ENCODE data around the gene MYBL2.

Gene MYBL2

DNA sequence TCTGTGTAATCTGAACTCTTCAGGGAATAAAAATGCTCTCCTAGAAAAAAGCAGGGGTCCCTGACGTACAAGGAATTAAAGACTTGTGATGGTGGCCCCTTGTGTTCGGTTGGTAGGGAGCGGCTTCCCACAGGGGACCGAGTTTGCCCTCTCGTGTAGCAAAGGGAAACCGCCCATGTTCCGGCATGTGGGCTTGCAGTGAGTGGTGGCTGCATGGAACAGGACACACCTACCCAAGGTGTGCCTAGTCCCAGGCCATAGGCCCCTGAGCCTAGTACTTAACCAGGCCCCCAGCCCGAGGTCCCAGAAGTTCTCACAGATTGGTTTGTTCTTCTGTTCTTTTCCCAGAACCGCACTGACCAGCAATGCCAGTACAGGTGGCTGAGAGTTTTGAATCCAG lies 15.5 kb downstream of the MYBL2 start:
- DNase-seq (ENCODE audit: low spot score), result no peak

DNA sequence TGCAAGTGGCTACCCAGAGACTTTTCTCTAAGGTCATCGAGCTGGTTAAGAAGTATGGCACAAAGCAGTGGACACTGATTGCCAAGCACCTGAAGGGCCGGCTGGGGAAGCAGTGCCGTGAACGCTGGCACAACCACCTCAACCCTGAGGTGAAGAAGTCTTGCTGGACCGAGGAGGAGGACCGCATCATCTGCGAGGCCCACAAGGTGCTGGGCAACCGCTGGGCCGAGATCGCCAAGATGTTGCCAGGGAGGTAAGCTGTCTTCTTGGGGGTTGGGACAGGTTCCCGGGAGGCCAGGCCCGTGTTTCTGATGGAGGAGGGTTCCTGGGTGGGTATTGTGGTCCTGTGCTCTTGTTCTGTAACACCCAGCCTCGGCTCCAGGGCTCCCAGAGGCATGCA lies 19.9 kb downstream of the MYBL2 start:
- no peak for DNase-seq (ENCODE audit: low spot score)

DNA sequence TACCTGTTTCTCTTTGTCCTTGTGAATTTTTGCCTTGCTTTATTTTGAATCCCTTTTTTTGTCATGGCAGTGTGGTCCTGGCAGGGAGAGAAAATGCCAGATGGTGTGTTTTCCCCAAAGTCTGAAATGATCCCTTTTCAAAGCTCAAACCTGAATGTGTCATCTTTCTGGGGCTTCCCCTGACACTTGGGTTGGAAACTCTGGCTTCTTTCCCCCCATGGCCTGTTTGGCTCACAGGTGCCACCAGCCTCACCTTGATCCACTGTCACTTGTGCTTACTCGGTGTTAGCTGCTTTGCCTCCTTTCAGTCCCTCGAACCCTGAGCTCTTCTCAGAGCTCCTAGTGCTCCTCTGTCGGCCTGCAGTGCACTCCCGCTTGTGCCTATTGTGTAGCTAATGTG lies 22.3 kb downstream of the MYBL2 start:
- no peak for DNase-seq (ENCODE audit: low spot score)

DNA sequence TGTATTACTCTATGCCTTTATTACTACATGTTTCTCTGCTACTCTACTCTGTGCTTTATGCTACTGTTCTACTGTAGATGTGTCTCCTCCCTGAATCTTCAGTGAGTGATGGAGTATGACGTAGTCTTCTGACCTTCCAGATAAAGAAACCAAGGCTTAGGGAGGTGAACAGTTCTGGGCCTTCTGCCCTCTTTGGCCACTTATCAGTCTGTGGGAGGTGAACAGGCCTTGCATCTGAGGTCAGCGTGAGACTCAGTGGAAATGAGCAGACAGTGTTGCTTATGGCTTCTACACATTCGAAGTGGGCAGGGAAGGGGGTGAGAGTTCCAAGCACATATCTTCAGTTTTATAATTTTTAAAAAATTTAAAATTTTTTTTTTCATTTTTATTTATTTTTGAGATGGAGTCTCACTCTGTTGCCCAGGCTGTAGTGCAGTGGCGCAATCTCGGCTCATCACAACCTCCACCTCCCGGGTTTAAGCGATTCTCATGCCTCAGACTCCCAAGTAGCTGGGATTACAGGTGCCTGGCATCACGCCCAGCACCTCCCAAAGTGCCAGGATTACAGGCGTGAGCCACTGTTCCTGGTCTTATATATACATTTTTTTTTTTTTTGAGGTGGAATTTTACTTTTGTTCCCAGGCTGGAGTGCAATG lies 24.2 kb downstream of the MYBL2 start:
- no peak for DNase-seq (ENCODE audit: low spot score)

- DNase-seq (ENCODE audit: low spot score), result peak; percentile 20
Measured at GRCh38 chr20:43691928-43692524, 25.1 kb downstream of the MYBL2 start.

- no peak for DNase-seq (ENCODE audit: low spot score)
Measured at GRCh38 chr20:43694763-43695162, 27.8 kb downstream of the MYBL2 start.

DNA sequence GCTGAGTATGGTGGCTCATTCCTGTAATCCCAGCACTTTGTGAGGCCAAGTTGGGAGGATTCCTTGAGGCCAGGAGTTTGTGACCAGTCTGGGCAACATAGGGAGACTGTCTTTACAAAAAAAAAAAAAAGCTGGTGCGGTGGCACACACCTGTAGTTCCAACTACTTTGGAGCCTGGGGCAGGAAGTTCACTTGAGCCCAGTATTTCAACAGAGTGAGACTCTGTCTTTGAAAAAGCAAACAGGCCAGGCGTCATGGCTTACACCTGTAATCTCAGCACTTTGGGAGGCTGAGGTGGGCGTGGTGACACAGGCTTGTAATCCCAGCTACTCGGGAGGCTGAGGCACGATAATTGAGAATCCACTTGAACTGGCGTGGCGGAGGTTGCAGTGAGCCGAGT lies 28.7 kb downstream of the MYBL2 start:
- DNase-seq (ENCODE audit: low spot score), result no peak

DNA sequence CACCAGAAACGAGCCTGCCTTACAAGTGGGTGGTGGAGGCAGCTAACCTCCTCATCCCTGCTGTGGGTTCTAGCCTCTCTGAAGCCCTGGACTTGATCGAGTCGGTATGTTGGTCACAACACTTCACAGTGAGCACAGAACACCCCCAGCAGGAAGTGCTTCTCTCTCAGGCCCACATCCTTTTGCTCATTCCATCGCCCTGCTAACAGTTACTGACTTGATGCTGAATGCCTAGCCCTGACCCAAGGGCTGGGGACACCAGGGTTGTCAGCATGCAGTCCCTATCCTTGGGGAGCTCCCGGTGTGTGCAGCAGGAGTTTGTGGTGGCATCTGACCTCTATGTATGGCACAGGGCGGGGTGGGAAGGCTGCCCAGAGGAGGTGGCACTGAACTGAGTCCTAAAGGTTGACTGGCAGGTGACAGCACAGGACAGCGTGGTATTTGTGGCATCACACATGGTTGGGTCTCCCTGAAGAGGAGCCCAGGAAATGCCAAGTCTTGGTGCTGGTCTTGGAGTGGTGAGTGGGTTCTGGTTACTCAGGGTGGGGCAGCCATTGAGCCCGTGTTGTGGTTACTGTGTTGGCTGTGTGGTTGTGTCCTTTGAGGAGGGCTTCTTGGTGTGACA lies 33.1 kb downstream of the MYBL2 start:
- no peak for DNase-seq (ENCODE audit: low spot score)

GRCh38 chr20:43700627-43701026 lies 33.7 kb downstream of the MYBL2 start:
- no peak for DNase-seq (ENCODE audit: low spot score)

- DNase-seq (ENCODE audit: low spot score), result no peak
Measured at GRCh38 chr20:43702502-43702901, 35.6 kb downstream of the MYBL2 start.

DNA sequence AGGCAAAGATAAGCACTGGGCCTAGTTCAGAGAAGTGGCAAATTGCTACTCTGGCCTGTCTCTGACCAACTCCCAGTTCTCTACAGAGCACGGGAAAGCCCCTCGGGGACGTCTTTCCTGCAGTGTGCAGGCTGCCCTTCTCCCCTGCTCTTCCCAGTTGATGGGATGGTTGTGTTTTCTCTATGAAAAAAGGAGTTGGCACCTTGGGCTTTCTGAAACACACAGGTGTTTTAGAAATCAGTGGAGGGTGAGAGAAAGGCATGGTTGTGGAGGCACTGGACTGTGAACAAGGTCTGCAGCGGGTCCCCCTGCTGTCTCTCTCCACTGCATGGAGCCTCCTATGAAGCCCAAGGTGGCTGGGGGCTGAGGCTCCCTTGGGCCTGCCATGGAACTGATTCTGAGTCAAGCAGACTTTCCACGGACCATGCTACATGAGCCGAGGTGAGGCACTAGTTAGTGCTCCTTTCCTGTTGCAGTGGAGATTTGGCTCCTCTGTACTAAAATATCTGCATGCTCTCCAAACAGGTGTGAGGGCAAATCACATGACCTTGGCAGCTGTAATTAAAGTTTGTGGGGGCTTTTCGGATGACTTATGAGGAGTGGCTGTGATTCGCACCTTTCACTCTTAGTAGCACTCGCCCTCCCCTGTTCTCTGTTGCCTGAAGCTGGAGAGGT lies 43.6 kb downstream of the MYBL2 start:
- no peak for DNase-seq (ENCODE audit: low spot score)

DNA sequence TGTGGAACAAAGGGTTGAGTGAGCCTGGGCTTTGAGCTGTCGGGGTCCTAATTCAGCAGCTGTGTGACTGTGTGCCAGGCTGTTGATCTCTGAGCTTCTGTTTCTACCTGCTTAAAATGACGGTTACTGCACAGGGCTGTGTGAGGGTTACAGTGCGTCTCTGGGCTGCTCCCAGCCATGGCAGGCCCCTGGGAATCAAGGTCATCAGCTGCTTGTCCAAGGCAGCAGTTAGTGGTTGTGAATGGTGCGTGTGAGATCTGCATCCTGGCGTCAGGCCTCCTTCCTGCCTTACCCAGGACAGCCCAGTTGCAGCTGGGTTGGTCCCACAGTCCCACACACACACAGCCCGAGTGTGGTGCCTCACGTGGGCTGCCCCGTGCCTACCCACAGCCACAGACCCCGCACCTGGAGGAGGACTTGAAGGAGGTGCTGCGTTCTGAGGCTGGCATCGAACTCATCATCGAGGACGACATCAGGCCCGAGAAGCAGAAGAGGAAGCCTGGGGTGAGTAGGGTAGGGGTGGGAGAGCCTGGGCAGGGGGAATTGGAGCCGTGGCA lies 44.3 kb downstream of the MYBL2 start:
- no peak for DNase-seq (ENCODE audit: low spot score)

GRCh38 chr20:43715044-43715443 lies 48.1 kb downstream of the MYBL2 start:
- DNase-seq (ENCODE audit: low spot score), result no peak

DNA sequence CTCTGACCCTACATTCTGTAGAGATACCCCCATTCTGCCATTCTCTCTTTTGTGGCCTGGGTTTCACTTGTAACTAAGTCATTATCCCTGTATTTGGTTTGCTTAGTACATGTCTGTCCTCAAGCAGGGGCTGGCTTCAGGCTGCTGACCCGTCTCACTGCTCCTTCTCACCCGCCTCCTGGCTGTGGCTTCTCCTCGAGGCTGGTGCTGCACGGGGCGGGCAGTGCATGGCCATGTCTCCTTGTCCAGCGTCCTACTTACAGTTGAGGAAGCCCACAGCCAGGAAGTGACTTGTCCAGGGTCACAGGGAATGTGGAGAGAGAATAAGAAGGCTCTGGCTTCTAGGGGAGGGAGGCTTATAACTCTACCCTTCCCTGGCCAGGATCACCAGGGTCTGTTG lies 48.6 kb downstream of the MYBL2 start:
- no peak for DNase-seq (ENCODE audit: low spot score)

DNA sequence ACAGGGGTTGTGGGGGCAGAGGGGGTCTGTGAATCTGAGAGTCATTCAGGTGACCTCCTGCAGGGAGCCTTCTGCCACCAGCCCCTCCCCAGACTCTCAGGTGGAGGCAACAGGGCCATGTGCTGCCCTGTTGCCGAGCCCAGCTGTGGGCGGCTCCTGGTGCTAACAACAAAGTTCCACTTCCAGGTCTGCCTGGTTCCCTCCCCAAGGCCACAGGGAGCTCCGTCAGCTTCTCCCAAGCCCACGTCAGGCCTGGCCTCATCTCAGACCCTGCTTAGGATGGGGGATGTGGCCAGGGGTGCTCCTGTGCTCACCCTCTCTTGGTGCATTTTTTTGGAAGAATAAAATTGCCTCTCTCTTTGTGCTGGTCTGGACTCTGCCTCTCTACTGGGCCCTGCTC lies 49.2 kb downstream of the MYBL2 start:
- no peak for DNase-seq (ENCODE audit: low spot score)

GRCh38 chr20:43716757-43717615 lies 50.1 kb downstream of the MYBL2 start:
- no peak for DNase-seq (ENCODE audit: low spot score)

GRCh38 chr20:43717616-43717995 lies 50.7 kb downstream of the MYBL2 start:
- DNase-seq (ENCODE audit: low spot score), result no peak

DNA sequence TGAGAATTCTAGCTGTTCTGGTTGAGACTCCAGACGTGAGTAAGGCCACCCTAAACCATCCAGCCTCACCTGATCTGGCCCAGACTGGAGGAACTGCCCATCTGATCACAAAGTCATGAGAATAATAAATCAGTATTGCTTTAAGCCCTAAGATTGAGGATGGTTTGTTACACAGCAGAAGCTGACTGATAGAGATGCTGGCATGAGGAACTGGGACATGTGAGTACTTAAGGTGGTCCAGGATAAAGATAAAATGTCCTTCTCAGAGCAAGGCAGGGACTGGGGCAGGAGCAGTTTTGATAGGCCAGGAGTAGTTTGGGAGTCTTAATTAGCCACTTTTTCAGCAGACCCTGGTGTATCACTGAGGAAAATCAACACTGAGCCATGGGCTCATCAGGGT lies 53.1 kb downstream of the MYBL2 start:
- DNase-seq (ENCODE audit: low spot score), result no peak

DNA sequence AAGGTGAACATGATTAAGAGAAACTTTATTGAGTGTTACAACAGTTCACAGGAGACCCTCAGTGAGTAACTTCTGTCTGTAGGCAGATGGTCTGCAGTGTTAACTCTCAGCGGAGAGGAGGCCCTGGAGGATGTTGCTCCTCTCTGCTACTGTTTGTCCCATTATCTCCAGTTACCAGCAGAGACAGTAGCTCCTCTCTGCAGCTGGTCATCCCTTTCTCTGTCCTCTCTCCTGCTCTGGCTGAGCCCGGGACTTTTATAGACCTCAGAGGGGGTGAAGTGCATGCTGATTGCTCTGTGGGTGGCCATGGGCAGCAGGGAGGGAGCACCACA lies 54.1 kb downstream of the MYBL2 start:
- DNase-seq (ENCODE audit: low spot score), result no peak

- DNase-seq (ENCODE audit: low spot score), result no peak
Measured at GRCh38 chr20:43721429-43722152, 54.7 kb downstream of the MYBL2 start.

- DNase-seq (ENCODE audit: low spot score), result no peak
Measured at GRCh38 chr20:43722153-43722505, 55.2 kb downstream of the MYBL2 start.

DNA sequence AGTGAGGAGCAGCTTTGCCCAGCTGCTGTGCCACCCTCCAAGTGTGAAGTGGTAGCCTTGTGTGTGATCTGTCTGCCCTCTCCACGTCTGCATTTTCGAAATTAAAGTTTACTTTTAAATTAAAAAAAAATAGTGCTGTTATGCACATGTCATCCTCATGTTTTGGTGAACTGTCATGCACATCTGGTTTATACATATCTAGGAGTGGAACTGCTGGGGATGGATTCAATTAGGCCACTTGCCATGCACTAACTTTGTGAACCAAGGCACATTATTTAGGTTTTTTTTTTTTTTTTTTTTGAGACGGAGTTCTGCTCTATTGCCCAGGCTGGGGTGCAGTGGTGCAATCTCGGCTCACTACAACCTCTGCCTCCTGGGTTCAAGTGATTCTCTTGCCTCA lies 56.3 kb downstream of the MYBL2 start:
- no peak for DNase-seq (ENCODE audit: low spot score)

Data from kidney capillary endothelial cell (primary cell).